Fibroblast of peridontal ligament (primary cell): Measurements from ENCODE around the gene PBOV1.

Experiments used
- DNase-seq: peaks from one replicate; pipeline ENCODE4 v3.0.0-alpha.2; 2010; ENCODE audit errors: extremely low read depth

The PBOV1 gene

DNA sequence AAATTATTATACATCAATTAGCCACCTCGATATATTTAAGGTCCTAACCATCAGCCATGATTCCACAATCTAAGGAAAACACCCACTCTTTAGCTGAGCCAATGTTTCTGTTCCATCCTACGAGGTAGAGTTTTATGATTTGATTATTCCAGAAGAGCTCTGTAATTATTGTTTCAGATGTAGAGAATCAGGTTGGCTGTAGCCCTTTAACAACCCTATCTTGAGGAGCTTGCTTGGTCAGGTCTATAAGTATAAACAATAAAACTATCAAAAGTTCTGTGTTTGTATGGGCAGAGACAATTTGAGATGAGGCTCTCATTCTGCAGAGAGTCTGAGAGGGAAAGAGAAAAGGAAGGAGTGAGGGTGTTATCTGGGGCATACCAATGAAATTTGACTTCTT is at the start of gene PBOV1:
PBOV1 (minus strand) TSS at position 43 of the 400 bp plus-strand sequence. CDS start 96 bp downstream, outside the sequence.
- no peak for DNase-seq

DNA sequence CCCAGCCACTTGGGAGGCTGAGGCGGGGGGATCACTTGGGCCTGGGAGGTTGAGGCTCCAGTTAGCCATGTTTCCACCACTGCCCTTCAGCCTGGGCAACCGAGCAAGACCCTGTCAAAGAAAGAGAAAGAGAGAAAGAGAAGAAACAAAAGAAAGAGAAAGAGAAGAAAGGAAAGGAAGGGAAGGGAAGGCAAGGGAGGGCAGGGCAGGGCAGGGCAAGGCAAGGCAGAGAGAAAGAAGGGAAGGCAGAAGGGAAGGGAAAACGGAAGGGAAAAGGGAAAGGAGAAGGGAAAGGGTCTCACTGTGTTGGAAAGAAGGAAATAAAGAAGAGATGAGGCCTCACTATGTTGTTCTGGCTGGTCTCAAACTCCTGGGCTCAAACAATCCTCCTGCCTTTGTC is 47.8 kb upstream of the PBOV1 start:
- no peak for DNase-seq

DNA sequence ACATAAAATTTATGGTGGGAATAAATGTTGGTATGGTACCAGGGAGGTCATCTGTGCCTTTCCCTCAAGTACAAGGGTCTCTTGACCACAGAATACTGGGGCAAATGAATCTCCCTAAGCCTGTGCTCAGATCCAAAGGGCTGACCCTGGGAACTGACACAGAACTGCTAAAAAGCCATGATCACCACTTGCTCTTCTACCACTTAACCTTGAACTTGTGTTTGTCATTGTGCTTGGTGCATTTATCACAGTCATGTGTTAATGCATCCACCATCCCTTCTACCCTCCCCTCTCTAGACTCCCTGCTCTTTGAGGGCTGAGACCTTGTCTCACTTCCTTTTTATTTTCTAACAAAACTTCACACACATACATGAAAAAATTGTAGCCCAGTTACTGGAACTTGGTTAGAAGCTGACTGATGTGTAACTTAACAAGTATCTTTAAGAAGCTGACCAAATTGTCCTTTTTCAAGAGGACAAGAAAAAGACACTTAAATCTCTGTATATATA is 46.1 kb upstream of the PBOV1 start:
- no peak for DNase-seq

DNA sequence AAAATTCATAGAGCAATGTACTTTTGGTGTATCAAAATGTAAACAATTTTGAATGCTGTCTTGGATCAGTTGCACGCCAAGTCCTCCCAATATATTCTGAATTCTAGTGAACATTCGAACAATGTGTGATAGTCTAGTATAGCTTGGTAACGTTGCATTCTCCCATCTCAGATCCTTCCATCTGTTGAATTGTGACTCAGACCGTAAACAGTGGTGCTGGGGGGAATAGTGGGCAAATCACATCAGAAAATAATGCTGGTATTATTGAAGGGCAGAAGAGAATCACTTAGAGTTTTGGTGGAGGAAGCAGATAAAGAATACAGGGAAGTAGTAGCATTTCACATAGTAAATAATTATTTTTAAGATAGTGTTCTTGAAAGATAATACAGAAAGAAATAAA is 45.7 kb upstream of the PBOV1 start:
- DNase-seq, result no peak

DNA sequence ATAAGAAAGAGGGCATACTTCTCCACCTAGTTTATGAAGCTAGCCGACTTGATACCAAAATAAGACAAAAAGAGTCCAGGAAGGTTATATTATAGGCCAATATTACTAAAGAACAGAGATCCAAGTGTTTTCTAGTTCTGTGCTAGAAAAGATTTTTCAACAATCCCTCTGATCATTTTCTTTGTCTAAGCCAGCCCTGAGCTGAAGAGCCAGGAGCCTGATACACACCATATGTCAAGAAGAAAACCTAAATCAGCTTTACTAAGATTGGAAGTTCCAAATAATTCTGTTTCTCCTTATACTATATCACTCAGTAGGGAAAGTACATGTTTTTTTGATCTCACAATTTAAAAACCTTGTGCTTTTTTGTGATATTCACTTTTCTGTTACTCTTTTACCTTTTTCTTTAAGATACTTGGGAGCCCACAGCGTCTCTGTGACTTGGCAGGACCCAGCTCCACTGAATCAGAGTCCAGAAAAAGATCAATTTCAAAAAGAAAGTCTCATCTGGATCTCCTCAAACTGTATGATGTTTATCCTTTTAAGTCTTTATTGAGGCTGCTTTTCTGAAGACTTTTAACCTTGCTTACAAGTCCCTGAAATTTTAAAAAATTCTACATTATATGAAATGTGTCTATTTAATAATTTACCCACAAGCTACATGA is 43.0 kb upstream of the PBOV1 start:
- DNase-seq, result no peak

DNA sequence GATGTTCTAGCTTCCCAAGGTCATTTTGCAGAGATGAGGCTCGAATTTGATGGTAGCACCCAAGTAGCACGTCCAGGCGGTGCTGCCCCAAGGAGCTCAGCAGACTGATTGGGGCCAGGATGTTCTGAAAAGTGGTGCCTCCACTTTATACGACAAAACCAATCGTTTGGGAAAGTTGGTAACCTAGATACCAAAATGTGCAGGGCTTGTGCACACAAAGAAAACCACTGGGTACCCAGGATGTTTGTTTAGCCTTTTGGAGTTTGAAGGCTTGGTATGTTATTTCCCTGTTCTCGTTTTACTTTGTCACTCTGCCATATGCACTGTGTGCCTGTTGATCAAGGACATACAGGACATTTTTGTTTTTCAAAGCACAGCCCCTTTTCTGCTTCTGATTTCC is 40.7 kb upstream of the PBOV1 start:
- DNase-seq, result no peak

DNA sequence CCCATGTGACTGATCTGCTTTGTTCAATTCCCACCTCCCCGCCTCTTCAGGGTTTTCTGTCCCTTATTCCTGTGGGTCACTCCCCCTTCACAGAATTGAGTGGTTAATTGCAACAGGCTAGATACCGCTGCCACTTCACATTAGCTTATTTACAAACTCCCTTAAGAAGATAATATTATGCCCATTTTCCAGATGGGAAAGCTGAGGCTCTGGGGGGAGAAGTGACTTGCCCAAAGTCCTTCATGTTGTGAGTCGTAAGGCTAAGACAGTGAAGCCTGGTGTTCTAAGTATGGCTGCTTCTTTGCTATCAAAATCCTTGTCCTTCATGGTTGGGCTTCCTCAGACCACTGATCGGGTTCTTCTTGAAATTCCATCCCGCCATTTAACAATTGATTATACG is 39.9 kb upstream of the PBOV1 start:
- no peak for DNase-seq

DNA sequence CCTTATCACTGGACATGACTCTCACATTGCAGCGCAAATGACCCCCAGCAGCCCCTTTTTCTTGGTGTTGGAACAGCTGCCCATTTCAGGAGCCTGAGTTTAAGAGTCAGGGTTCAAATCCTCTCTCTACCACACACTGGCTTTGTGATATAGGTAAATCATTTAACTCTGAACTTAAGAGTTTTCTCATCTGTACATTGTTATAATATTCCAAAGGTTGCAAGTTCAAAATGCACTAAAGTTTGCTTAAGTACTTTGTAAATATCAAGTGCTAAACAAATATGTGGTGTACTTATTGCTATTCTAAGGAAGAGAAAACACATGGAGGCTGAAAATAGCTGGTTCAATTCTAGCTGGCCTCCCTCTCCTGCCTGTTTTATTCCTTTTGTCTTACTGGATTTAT is 39.3 kb upstream of the PBOV1 start:
- DNase-seq, result no peak

DNA sequence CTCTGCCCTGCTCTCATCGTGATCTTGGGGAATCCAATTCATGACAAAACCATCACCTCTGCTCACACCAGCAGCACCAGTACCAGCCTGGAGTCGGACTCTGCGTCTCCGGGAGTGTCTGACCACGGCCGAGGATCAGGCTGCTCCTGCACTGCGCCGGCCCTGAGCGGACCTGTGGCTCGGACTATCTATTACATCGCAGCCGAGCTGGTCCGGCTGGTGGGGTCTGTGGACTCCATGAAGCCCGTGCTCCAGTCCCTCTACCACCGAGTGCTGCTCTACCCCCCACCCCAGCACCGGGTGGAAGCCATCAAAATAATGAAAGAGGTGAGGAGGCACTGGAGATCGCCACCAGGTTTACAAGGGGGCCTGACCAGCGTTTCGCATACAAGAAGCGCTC is 37.2 kb upstream of the PBOV1 start:
- no peak for DNase-seq

DNA sequence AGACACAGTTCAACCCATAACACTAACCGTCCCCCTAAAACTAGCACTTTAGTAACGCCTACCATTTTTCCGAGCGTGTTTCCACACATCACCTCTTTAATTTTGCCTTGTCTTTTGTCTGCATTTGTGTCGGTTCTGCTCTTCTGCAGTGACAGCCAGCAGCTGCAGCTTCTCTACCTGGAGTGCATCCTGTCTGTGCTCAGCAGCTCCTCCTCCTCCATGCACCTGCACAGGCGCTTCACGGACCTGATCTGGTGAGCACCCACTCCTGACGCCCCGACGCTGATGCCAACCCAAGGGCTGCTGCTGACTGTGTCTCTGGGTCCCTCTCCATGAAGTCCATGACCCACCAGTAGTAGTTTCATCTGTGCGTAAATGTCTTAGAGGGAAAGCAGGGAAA is 35.4 kb upstream of the PBOV1 start:
- DNase-seq, result no peak

DNA sequence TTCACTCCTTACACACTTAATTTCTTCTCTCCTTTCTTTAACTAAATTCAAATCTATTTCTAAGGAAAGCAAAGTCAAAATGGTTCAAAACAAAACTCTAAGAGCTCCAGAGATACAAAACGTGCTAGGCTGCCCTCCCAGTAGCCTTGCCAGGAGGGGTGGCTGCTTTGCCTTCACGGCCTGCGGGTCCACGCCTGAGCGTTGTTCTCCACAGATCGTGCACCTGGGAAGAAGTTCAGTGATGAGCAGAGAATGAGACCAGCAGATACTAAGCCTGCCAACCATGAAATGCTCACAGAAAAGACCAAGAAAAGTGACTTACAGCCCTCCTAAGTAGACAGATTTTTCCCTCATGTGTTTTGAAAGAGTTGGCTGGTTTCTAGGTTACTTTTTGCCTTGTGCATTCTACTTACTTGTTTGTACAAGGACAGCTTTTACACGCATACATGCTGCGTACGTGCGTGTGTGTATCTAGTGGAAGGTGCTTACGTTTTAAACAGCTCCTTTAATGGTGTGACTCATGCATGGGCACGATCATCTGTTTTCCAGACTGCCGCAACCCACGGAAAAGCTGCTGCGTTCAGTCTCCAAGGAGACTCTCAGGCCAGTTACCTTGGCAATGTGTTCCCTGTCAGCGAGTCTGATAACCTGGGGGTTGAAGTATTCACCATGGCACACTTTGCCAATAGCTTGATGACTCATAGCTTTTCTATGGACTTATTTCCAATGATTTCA is 32.4 kb upstream of the PBOV1 start:
- DNase-seq, result peak; percentile 1

DNA sequence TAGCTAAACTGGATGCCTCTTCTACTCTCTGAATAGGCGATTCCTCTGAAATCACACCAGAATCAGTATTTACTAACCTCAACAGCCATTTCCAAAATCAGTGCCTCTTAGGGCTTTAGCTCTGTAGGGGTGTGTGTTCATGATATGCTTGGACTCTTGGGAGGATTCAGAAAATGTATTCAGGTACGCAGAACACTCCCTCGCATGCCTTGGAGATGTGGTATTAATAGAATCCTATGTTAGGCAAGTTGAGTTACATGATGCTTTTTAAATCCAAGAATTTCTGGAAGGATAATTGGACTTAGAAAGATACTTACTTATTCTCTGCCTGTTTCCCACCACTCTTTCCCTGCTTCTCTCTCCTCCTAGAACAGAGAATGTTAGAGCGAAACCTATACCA is 31.8 kb upstream of the PBOV1 start:
- no peak for DNase-seq

DNA sequence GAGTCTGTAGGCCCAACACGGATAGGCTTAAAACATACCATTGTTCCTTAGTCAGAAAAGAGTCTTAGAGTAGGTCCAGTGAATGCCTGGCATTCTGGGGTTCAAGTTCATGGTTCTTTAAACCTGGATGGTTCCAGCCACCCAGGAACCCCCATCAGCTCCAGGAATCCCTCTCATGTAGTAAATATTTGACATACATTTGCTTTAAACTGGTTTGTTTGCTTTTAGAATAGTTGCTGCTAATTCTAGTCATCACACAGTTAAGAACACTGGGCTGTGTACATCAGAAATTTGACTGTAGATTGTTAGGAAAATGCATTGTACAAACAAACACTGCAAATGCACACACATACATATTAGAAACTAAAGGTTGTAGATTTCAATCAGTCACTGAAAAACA is 30.6 kb upstream of the PBOV1 start:
- DNase-seq, result no peak

DNA sequence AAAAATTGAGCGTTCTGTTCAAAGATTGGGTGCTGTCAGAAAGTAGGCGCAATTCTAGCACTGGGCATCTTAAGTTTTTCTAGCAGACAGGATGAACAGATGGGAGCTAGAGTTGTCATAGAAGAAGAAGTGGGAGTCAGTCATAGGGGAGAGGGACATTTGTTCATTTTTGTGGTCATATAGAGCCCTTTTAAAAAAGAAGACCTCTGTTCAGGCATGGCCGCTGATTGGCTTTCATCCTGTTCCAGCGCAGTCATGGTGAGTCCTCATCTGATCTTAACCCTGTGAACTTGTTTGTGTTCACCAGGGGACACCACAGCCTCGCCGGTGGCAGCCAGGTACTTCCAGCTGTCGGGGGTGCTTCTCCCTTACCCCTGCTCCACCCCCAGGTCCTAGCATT is 29.7 kb upstream of the PBOV1 start:
- no peak for DNase-seq

DNA sequence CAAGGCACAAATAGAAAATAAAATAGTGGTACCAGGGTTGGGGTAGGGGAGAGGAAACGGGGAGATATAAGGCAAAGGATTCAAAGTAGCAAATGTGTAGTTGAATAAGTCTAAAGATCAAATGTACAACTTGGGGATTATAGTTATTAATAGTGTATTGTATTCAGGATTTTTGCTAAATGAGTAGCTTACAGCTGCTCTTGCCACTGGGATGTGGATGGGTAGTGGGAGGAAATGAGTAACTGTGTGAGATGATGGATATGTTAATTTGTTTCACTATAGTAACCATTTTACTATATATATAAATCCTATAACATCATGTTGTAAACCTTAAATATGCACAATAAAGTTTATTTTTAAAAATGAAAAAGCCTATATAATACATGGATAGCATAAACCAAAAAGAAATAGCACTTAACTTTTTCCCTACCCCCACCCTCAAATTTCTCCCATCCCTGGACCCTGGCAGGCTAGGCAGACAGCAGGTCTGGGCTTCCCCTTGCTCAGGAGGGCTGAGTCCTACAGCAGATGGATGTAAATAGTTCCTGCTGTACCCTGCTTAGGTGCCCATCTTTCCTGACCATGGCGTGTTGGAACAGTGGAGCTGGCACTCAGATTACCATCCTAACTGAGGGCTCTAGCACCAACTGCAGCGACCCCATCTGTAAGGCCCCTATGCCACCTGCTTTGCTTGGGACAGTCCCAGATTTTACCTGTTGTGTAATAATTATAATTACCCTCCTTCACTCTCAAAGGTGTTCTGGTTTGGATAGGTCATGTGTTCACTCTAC is 28.6 kb upstream of the PBOV1 start:
- no peak for DNase-seq

DNA sequence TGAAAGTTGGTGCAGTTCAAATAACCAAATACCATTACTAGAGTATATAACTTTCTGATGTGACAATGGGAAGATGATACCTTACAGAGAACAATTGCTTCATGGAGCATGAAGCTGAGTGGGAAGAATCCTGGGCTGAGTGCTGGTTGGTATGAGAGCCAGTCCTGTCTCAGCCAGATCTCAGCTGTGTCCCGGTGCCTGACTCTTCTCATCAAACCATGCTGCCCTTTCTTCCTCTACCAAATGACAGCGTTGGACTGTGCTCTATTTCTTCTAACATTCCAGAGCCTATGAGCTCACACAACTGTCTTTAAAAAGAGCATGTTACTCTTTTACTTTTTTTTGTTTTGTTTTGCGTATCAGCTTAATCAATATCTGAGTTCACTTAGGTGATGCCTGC is 27.5 kb upstream of the PBOV1 start:
- DNase-seq, result no peak

DNA sequence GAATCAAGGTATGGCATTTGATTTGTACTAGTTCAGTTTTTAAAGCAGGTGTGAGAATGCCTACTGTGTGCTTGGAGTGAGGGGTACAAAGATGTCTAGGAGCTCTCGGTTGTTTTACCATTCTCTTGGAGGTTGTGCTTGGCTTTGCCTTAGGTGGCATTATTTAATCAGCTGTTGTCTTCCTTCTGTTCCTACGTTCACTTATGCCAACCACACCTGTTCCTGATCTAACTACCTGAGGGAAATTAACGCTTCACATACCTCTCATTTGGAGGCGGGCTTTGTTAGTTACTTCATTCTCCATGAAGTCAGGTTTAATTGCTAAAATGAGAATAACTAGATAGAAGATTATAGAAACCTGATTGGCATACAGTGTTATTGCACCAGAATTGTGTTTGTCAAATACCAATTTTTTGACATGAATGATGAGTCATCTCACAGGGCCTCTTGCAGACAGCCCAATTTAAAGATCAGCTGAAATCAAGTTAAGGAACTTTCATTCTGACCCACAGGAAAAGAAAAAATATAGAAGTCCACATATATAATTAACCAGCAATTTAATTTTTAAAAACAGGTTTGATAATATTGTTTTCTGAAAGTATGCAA is 24.8 kb upstream of the PBOV1 start:
- no peak for DNase-seq

DNA sequence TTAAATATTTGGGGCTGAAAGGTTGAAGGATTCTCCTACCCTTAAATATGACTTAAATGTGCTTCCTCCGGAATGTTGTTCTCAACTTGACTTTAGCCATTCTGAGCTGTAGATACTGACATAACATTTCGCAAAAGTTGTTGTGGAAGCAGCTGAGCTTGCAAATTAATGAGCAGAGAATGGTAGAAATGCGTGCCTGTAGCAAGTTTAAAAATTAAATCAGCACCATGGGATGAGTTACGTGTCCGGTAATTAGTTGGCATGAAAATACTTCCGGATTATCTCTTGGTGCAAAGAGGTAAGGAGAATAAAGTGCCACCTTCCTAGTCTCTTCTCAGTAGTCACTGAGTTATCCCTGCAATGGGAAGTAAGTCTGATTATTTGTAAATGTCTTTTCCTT is 23.6 kb upstream of the PBOV1 start:
- DNase-seq, result no peak

DNA sequence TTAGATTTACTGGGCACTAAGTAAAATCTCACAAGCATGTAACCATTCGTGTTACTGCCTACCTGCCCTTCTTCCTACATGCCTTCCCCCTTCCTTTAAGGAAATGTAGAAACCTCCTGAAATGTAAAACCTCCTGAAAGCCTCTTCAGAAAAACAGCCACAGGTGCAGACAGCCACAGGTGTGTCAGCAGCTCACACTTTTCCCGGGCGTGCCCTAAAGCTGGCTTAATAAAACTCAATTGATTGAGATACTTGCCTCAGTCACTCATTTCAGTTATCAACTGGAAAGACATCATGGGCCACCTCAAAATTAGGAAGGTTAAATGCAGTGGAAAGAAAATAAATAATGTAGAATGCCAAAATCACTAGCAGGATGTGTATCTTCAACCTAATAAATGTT is 23.1 kb upstream of the PBOV1 start:
- no peak for DNase-seq

DNA sequence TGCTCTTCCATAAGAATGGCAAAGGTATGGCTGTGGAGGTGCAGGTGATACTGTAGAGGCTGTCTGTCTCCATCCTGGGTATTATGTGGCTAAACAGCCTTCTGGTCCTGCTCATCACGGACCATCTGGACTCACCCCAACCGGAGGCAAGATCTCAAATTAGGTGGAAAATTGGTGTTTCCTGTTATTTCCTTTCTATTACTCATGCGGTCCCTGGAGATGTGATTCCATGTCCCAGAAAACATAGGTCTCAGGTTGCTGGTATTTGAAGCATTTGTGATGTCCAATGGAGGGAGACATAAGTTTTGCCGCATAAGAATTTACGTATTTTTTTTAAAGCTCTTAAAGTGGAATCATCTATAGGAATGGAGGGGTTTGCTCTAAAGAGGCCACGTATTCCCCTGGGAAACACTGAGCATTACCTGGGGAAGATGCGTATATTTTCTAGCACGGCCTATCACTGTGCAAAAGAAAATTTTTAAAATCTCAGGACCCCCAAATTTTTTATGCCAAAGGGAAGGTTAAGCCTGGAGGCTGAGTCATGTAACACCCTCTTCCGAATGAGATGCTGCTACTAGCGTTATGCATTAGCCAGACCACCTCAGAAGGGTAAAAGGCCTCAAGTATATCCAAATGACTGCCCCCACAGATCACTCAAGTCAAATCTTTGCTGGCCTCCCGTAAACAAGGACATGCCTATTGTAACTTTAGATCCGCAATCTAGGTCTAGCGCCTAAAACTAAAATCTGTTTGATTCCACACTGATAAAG is 22.4 kb upstream of the PBOV1 start:
- DNase-seq, result peak; percentile 3

DNA sequence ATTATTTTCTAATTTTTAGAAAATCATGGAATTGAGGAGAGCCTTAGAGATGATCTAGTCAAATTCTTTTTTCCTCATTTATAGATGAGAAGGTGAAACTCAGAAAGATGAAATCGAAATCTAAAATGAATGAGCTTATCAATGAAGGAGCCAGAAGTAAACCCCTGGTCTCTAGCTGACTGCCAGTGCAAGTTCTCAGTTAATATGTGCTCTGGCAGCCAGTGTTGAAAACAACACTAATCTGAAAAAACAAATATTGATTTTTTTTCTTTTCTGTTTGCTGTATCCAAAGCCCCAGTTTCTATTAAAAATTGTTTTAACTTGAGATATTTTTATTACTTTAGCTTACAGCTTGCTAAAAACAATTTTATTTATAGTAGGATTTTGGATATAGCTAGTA is 21.5 kb upstream of the PBOV1 start:
- no peak for DNase-seq

DNA sequence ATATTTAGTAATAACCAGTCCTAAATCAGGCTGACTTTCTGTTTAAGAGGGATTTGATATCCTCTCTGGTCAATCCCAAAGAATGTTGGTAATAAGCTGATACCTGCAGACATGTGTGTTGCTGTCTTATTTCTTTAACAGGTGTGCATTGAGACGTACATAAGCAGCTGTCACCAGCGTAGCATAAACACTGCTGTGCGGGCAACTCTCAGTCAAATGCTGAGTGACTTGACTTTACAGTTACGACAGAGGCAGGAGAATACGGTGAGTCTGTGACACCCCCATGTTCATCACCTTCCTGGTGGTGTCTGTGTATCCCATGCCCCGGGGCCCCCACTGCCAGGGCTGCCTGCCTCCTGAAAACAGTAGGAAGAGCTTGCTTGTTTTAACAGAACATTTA is 20.1 kb upstream of the PBOV1 start:
- no peak for DNase-seq
